GM18868 (cell line): ENCODE measurements around the gene MAST4.
A peak's percentile ranks its signal among the peaks of the same experiment; 100 is the strongest.

Experiments used
- ATAC-seq: cut with Tn5 transposase; IDR thresholded peaks from one replicate; pipeline ENCODE4 v1.9.1; 2021; ENCODE audit warnings: mild to moderate bottlenecking, moderate library complexity; ENCODE audit not compliant: unreplicated experiment

The MAST4 gene

DNA sequence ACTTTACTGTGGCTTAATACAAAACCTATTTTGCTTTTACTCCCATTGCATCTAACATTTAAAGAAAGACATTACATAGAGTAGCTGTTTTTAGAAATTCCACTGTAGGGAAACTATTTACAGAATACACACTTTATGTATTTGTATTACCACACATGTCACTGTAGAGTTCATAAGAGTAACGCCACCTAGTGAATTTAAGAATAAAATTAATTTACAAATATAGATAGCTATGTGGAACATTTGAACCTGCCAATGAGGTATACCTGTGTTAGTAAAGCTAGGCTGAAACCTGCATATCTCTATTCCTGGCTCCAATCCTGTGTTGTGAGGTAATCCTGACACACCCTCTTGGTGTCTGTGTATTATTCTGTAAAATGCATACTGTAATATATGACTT is 234.4 kb downstream of the MAST4 start:
- no peak for ATAC-seq

DNA sequence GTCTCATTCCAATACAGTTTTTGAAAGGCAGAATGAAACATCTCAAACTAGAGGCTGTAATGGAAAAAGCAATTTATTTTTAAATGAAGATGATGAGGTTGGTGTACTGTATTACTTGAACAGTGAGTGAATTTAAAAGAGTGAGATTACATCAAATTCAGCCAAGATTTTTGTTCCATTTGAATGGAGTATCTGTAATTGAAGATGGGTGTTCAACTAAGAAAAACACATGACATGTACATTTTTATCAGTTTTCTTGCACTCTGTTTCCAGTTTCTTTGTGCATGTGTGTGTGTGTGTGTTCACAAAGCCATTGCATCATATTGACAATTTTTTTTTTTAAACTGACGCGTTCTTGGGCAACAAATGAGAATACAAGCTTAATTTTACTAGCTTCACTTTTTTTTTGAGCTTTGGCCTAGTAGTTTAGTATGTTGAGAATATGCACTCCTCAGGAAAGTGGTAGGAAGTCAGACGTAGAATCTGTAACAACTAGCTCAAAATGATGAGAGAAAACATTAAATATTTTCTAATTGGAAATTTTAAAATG is 243.5 kb downstream of the MAST4 start:
- ATAC-seq, result no peak

DNA sequence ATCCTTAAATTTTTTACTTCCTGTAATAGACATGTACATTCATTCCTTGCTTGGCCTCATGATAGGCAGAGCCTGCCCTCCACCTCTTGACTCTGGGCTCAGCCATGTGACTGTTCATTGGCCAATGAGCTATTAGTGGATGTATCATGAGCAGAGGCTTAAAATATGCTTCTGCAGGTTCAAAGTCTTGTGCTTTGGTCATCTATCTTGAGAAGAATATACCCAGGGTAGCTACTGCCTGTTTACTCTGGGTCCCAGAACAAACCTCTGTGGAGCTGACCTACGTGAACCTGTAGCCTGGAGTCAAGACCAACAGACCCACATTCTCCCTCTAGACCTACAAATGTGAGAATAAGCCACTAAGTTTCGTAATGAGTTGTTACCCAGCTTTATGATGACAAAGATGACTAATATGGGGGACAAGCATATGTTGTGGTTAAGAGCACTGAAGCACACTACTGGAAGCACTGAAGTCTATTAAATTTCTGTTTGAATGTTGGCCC is 244.4 kb downstream of the MAST4 start:
- peak; percentile 100 for ATAC-seq

DNA sequence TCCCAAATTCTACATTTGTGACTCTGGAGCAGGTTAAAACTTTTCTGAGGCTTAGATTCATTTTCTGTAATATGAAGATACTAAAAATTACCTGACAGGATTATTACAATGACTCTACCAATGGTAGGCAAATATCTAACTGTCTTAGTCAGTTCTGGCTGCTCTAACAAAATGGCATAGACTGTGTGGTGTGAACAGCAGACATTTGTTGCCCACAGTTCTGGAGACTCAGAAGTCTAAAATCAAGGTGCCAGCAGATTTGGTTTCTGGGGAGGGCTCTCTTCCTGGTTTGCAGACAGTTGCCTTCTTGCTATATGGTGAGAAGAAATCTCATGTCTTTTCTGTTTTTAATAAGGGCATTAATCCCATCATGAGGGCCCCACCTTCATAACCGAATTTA is 245.1 kb downstream of the MAST4 start:
- ATAC-seq, result no peak

DNA sequence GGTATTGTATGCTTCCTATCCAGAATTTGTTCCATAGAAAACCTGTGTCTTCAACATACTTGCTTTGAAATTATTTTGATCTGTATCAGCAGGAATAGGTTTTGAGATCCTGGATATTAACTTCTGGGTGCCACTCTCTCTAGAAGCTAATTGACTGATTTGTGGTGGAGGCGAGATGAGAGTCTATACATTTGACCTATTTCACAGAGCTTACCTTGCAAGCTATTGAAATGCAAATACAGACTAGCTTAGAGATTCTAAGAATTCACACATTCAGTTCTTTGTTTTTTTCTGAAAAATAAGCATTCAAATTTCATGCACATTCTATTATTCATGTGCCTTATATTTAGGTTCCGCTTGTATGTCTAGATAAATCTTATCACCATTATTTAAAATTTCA is 246.3 kb downstream of the MAST4 start:
- no peak for ATAC-seq

DNA sequence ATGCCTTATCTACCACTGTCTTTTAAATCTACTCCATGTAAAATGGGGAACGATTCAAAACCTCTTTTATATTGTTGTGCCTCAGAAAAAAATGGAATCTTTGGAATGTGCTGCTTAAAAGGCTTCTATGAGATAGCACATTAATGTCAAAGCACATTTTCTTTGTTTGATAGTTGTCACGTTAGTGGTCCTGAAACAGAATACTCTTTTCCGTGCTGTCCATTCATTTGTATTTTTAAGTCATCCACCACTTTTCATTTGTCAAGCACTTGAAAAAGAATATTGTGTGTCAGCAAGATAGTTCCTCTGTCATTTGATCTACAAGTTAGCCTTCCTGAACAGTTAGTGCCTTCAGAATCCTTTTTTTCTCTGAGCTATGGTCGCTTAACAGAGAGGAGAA is 246.9 kb downstream of the MAST4 start:
- no peak for ATAC-seq

DNA sequence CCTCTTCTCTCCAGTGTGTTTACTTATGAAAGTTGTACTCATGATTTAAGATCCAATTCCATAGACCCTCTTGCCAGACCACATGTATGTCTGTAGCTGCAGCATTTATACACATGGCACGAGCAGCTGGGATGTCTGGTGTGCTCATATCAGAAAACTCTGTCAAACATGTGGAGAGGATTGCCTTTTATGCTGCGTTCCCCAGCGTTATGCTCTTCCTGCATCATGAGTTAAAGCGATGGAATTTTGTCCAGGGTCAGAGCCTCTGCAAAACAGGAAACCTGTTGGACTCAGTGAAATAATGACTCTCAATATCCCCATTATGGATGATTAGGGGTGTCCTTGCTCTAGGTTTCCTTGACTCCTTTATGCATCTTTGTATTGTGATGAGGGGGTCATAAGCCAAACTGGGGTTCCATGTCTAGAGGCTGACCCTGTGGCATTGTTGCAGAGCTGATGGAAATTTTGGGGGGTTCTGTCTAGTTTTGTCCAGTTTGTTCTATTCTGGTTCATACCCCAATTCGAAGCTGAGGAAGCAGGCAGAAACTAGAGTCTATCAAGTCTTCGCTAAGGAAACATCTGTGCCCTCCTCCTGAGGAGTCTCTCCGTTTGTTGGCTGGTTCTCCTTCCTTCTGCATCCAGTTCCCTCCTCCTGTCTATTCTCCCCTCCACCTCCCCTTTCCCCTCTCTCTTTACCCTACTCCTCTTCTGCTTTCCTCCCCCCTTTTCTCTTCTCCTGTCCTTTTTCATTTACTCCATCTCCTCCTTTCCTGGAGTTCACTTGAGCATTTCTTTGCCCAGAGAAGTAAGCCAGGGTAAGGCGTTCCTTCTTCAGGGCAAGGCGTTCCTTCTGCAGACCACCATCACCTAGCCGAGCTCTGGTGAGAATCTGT is 252.8 kb downstream of the MAST4 start:
- ATAC-seq, result no peak

DNA sequence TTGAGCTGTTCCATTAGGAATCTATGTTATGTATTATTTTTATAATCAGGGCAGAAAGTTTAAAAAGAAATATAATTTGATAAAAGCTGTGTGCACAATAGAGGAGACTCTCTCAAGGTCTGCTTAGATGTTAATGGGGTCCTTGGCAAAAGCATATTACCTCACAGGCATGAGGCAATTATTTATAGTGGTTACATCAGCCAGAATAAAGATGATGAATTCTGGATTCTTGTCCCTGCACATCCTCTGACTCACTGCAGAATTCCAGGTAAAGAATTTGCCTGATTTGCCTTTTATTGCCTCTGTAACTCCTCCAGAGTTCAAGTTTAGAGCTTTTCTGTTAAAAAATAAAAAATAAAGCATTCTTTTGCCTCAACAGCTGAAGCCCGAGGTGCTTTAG is 253.6 kb downstream of the MAST4 start:
- no peak for ATAC-seq

DNA sequence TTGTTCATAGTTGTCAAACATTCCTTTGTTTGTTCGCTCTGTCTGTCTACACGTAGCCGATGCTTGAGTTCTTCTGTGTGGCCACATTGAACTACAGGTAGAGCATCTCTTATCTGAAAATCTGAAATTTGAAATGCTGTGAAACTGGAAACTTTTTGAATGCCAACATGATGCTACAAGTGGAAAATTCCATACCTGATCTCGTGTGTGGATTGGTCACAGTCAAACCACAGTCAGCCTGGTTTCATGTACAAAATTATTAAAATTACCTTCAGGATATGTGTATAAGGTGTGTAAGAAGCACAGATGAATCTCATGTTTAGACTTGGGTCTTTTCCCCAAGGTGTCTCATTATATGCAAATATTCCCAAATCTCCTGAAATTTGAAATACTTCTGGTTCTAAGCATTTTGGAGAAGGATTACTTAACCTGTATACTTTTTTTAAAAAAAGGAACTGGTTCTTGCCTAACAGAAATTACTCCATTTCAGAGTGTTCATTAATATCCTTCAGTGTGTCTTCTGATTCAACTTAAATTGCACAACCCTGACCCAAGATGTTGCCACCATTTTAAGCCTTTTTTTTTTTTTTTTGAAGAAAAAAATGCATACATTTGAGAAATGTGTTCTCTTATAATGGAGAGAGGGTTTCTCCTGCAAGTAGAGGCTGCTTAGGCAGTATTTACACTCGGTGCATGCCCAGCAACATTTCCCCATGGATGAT is 254.3 kb downstream of the MAST4 start:
- no peak for ATAC-seq

DNA sequence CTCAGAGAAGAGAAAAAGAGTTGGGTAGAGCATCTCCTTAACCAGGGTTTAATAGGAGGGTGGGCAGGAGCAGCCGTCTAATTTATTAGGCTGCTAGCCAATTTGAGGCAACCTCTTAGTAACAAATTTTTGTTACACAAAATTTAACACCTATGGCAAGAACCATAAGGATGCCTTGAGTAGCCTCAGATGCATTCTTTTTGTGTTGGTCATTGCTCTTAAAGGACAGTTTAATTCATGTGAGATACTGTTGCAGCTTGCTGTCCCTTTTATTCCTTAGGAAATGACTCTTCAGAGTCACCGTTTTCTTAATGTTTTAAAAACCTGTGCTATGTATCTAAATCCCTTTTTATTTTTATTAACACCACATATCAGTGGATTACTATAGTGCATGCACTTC is 255.1 kb downstream of the MAST4 start:
- no peak for ATAC-seq

DNA sequence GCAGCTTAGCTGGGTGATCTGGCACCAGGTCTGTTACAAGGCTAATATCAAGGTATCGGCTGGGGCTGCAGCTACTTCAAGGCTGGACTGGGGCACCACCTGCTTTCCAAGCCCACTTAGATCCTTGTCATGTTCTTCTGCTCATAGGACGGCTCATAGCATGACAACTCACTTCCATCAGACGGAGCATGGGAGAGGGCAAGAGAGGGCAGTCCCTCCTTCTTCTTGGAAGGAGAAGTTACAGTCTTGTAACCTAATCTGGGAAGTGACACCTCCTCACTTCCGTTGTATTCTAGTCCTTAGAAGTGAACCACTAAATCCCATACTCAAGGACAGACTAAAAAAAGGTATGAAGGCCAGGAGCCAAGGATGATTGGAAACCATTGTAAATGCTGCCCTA is 258.2 kb downstream of the MAST4 start:
- no peak for ATAC-seq

DNA sequence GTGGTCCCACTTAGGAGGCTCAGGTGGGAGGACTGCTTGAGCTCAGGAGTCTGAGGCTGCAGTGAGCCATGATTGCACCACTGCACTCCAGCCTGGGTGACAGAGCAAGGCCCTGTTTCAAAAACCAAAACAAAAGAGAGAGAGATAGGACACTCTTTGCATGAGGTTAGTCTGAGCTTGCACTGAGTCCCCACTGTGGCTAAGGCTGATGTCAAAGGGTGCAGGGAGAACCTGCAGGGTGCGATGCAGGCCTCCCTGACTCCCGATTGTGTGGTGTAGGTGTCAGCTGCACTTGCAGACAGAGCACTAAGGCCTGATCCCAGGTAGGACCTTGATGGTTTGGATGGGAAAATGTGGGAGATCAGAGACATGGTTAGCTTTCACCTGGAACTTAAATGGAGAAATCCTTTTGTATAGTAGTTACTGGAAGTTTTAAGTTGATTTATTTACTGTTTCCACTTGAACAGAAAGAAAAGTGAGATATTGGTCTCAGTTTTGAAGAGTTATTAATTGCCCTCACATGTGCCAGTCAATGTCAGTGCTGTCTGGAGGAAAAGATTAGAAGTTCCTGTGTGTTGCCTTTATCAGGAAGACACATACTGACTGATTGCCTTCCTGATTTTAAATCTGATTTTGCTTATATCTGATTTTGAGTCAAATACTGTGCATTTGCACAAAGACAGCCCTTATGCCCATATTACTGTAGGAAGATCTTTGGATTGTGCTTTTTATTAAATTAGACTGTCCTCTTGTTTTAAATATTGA is 260.0 kb downstream of the MAST4 start:
- no peak for ATAC-seq

DNA sequence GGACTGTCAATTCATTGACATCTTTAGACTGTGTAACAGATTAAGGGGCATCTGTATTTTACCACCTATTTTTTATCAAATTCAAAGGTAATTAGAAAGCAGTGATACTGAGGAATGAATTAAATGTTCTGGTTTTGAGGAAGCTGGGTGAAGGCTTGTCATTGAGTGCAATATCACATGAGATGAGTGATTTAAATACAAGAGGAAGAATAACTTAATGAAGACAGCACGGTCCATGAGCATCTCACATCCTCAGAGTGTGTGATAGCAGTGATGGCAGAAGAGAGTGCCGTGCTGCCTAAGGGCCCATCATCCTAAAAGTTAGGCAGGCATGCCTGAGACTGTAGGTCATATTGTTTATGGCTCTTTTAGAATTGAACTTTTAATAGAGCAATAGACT is 263.3 kb downstream of the MAST4 start:
- no peak for ATAC-seq

DNA sequence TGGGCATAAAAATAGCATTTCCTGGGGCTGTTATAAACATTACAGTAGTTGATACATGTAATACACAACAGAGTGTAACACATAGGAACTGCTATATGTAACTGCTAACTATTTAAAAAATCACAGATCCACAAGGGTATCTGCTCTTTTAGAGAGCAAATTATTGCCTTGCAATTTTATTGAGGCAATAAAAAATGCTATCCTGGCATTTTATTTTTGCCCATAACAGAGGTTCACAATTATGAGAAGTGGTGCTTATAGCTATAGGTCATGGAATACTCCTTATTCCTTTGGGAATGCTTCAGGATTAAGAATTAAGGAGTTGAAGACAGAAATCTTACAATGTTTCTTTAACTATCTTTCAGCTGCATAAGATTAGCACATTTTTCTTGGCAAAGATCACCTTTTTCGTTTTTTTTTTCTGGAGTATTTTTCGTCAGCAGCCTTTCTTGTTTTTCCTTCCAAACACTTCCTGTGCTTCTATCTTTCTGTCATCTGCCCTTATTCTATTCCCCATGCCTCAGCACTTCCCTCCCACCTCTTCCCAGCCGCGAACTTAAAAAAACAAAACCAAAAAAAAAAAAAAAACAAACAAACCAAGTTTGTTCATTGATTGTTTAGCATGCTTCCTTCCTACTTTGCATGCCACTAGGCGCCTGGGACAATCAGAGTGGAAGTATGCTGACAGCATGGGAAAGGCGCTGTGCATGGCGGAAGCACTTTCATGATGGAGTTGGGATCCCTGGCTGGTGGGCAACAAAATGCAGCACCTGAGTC is 264.2 kb downstream of the MAST4 start:
- ATAC-seq, result no peak

DNA sequence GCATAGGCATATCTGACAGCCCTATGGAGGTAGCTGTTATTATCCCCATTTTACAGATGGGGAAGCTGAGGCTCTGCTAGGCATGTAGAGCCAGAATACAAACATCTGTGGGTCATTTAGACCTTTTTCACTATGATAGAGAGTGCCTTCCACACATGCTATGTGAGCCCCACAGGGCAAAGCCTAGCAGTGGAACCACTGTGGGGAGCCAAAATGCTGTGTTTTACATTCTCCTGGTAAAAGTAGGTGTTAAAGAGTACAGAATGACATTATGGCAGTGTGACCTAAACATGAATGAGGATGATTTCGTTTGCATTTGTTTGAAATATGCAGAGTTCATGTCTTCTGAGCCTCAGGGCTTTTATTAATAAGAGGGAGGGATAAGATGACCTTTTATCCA is 265.2 kb downstream of the MAST4 start:
- ATAC-seq, result no peak

DNA sequence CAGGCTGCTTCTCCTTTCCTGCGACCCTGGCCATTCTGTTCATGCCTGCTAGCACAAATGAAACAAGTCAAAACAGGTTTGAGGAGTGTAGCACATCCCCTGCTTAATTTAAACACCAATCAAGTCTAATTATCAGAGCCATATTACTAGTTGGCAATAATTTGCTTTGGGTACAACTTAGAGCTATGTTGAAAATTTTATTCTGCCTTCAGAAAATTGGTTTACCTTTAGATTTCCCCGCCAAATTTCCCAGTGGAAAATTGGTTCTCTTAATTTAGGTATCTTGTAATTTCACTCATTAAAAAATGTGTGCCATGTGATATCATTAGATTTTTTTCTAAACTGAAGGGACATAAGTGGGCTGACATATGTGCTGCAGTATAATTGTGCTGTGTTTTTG is 265.8 kb downstream of the MAST4 start:
- no peak for ATAC-seq

DNA sequence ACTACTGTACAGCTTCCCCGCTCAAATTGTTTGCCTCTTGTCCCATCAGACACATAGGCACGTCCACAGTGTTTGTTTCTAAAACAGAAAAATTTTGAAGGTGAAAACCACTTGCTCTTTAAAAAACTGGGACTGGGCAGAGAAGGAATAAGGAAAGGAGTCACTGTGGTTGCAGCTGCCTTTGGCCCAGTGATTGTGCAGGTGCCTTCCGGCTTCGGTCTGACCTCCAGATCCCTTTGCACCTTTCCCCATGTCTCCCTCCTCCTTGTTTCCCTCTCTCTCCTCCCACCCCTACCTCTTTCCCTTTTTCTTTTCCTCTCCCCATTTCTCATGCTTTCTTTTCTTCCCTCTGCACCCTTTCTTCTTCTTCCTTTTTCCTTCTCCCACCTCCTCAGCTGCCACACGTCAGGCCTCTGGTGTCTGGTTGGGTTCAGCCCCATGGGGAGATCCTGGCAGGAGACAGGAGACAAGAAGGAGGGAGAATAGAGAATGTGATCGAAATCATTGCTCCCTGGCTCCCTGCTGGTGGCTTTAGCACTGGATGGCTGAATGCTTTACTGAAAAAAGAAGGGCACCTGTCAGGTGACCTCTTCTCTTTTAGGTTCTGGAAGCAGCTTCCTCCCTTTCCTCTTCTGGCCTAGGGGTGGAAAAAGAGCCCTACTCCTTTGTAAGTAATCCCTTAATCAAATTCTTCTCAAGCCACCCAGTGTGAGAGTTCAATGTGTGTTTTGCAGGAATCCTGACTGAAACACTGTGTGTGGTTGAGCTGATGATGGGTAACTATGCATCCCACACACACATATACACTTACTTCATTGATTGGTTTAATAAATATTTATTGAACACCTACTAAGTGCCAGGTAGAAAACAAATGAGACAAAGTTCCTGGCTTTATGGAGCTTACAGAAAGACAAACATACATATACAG is 267.3 kb downstream of the MAST4 start:
- no peak for ATAC-seq

DNA sequence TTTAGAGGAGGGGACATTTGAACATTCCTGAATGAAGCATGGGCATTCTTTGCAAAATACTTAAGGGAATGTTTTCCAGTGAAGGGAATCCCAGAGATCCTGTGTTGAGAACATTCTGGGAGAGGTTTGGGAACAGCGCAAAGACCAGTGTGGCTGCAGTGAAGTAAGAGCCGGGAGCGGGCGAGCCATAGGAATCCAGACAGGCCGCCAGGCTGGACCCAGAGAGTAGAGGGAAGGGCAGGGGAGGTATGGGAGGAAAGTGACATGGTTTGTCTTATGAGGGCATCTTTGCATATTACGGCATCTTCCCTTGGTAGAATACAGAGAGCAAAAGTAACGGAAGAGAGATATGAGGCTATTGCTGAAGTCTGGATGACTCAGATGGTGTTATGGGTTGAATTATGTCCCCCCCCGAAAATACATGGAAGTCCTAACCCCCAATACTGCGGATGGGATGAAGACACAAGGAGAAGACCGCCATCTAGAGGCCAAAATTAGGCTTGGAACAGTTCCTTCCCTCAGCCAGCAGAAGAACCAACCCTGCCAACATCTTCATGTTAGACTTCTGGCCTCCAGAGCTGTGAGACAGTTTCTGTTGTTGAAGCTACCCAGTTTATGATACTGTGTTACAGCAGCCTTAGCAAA is 268.2 kb downstream of the MAST4 start:
- no peak for ATAC-seq
